Mucosa of descending colon (tissue), 3 donors: ENCODE measurements around the gene TMEM178A. TPM values are rescaled to one million over a fixed set of nuclear protein-coding genes. Genes with fewer than 3 reads are reported as not detected.

ENCODE experiments used
- ATAC-seq: fragments of 200-7000 bp; cut with Tn5 transposase; one replicate; pipeline ENCODE4 v1.9.1; 2020; ENCODE audit warnings: mild to moderate bottlenecking, moderate library complexity
- DNase-seq, 3 donors: peaks; one replicate each; pipeline ENCODE4 v3.0.0-alpha.2; 2020
- H3K36me3 ChIP-seq: fragments of 200-600 bp; one replicate; pipeline ENCODE4 v1.8.0; 2021; ENCODE audit warnings: low read depth, mild to moderate bottlenecking
- H3K4me1 ChIP-seq: fragments of 200-600 bp; one replicate; pipeline ENCODE4 v1.8.0; 2021; ENCODE audit warnings: low read depth, mild to moderate bottlenecking
- H3K4me3 ChIP-seq: fragments of 200-600 bp; one replicate; pipeline ENCODE4 v1.8.0; 2021; ENCODE audit warnings: mild to moderate bottlenecking
- H3K9me3 ChIP-seq: fragments of 200-600 bp; one replicate; pipeline ENCODE4 v1.8.0; 2021; ENCODE audit warnings: mild to moderate bottlenecking
- intact Hi-C, 2 donors: fragments of 100-400 bp; cut with DNase I in 1 of 2; cut with micrococcal nuclease in 1 of 2; formaldehyde crosslinking; loops; one replicate each; pipeline versions ENCODE4 v1.11.0 to v1.11.1; 2022; cut with DNase I, micrococcal nuclease
- total RNA-seq, 3 donors: library from RNA; stranded (reverse); fragmentation: NEBNext Ultra II Directional in 2 of 3; extraction: Animal tissue kit (Norgen Biotek cat#: 25700) in 2 of 3; gene quantifications; one replicate each; pipeline versions ENCODE4 v1.2.1 to v1.2.4, GENCODE V29; 2021 to 2023
- TF ChIP-seq, protein P1 (sequence below): fragments of 200-600 bp; IDR thresholded peaks from one replicate; pipeline ENCODE4 v1.8.0; 2022; ENCODE audit warnings: antibody characterized with exemption, mild to moderate bottlenecking
- donor health status: DM: no; HTN: no; CAD: no; lungs with moderate emphysema.
- donor health status: DM: no; HTN: no; CAD: no.
- donor health status: DM: no; HTN: yes; CAD: no.

Gene TMEM178A
- total RNA-seq, 3 donors from 2014 or later = 1.0 to 3.9 (median 1.2) TPM

- H3K9me3 ChIP-seq = no peaks in the 10 kb centered on the region
- intact Hi-C loops = no loop called here
- no peak overlapping the region for H3K4me3 ChIP-seq
- H3K36me3 ChIP-seq = no peaks in the 10 kb centered on the region
- TF ChIP-seq, protein P1, sequence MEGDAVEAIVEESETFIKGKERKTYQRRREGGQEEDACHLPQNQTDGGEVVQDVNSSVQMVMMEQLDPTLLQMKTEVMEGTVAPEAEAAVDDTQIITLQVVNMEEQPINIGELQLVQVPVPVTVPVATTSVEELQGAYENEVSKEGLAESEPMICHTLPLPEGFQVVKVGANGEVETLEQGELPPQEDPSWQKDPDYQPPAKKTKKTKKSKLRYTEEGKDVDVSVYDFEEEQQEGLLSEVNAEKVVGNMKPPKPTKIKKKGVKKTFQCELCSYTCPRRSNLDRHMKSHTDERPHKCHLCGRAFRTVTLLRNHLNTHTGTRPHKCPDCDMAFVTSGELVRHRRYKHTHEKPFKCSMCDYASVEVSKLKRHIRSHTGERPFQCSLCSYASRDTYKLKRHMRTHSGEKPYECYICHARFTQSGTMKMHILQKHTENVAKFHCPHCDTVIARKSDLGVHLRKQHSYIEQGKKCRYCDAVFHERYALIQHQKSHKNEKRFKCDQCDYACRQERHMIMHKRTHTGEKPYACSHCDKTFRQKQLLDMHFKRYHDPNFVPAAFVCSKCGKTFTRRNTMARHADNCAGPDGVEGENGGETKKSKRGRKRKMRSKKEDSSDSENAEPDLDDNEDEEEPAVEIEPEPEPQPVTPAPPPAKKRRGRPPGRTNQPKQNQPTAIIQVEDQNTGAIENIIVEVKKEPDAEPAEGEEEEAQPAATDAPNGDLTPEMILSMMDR = no peak
- DNase-seq (no peak), ATAC-seq (no peak)
- H3K4me1 ChIP-seq = no peaks in the 10 kb centered on the region
Measured at GRCh38 chr2:39682066-39682692, 16.5 kb downstream of the TMEM178A start.

- DNase-seq (no peak), ATAC-seq (no peak)
- H3K36me3 ChIP-seq = no peaks in the 10 kb centered on the region
- TF ChIP-seq, protein P1 = no peak
- H3K4me3 ChIP-seq = no peak overlapping the region
- no peaks in the 10 kb centered on the region for H3K4me1 ChIP-seq
- intact Hi-C loops = no loop called here
- no peaks in the 10 kb centered on the region for H3K9me3 ChIP-seq
Measured at GRCh38 chr2:39683022-39683699, 17.4 kb downstream of the TMEM178A start.

- H3K9me3 ChIP-seq = no peaks in the 10 kb centered on the region
- DNase-seq (no peak), ATAC-seq (no peak)
- H3K4me1 ChIP-seq = no peaks in the 10 kb centered on the region
- H3K36me3 ChIP-seq = no peaks in the 10 kb centered on the region
- TF ChIP-seq, protein P1 = no peak
- intact Hi-C loops = no loop called here
- no peak overlapping the region for H3K4me3 ChIP-seq
Measured at GRCh38 chr2:39684464-39684863, 18.7 kb downstream of the TMEM178A start.

- Histone ChIP-seq H3K4me3 (no peak overlapping the region), H3K4me1 (no peaks in the 10 kb centered on the region), H3K36me3 (no peaks in the 10 kb centered on the region), H3K9me3 (no peaks in the 10 kb centered on the region)
- intact Hi-C loops = no loop called here
- ATAC-seq (no peak), DNase-seq (no peak)
- TF ChIP-seq, protein P1 = no peak
Measured at GRCh38 chr2:39685126-39685525, 19.4 kb downstream of the TMEM178A start.

DNA sequence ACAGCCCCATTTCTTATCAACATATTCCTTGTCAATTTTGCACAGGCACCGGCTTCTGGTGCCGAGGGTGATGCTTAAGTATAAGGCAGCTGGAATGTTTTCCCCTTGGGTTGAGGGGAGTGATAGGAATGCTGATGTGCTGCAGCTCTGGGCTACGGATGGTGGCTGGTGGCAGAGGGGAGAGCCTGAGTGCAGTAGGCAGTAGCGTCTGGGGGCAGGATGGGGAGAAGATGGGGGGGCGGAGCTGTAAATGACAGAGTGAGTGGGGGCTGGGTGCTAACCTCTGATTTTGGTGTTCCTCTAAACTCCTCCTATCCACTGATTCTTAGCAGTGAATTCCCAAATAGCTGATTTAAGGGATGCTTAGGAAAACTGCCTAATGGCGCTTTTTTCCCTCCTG is 20.7 kb downstream of the TMEM178A start:
- intact Hi-C loops = no loop called here
- no peak for DNase-seq
- Histone ChIP-seq H3K4me3 (no peak overlapping the region), H3K4me1 (no peaks in the 10 kb centered on the region), H3K36me3 (no peaks in the 10 kb centered on the region), H3K9me3 (no peaks in the 10 kb centered on the region)
- TF ChIP-seq, protein P1 = no peak
- no peak for ATAC-seq
